GM23338 (cell line): ENCODE measurements around the gene COL4A2. TPM values are rescaled to one million over a fixed set of nuclear protein-coding genes. Genes with fewer than 3 reads are reported as not detected.

Experiments used
- ATAC-seq: fragments of 200-7000 bp; cut with Tn5 transposase; 3 replicates; pipeline ENCODE4 v1.9.1; 2020
- DNase-seq: peaks from one replicate; pipeline ENCODE4 v3.0.0-alpha.2; 2015; ENCODE audit warnings: low spot score
- H2AFZ ChIP-seq: fragments of 200-600 bp; sonication (generic); 2 replicates; pipeline ENCODE4 v1.8.0; 2016; ENCODE audit warnings: antibody characterized with exemption, mild to moderate bottlenecking, moderate library complexity
- H3F3A ChIP-seq: fragments of 200-600 bp; sonication (generic); replicated peaks from 2 replicates; pipeline ENCODE4 v1.8.0; 2017; ENCODE audit warnings: antibody characterized with exemption, mixed run types, low read depth
- H3K27ac ChIP-seq: fragments of 200-600 bp; sonication (generic); 2 replicates; pipeline ENCODE4 v1.6.1; 2016; ENCODE audit warnings: low read depth
- H3K27me3 ChIP-seq: fragments of 200-600 bp; sonication (generic); 2 replicates; pipeline ENCODE4 v1.8.0; 2016; ENCODE audit warnings: mild to moderate bottlenecking, mixed run types, moderate library complexity; ENCODE audit not compliant: insufficient read depth
- H3K36me3 ChIP-seq: fragments of 200-600 bp; sonication (generic); 2 replicates; pipeline ENCODE4 v1.8.0; 2016; ENCODE audit warnings: mild to moderate bottlenecking; ENCODE audit not compliant: insufficient read depth
- H3K4me1 ChIP-seq: fragments of 200-600 bp; sonication (generic); 2 replicates; pipeline ENCODE4 v1.8.0; 2016; ENCODE audit warnings: mild to moderate bottlenecking, moderate library complexity; ENCODE audit not compliant: insufficient read depth
- H3K4me2 ChIP-seq: fragments of 200-600 bp; sonication (generic); 2 replicates; pipeline ENCODE4 v1.7.1; 2017; ENCODE audit warnings: mixed run types
- H3K4me3 ChIP-seq: fragments of 200-600 bp; sonication (generic); 2 replicates; pipeline ENCODE4 v1.6.1; 2016; ENCODE audit warnings: mixed run types
- H3K79me2 ChIP-seq: fragments of 200-600 bp; sonication (generic); replicated peaks from 2 replicates; pipeline ENCODE4 v1.8.0; 2017; ENCODE audit warnings: mild to moderate bottlenecking; ENCODE audit not compliant: insufficient read depth
- H3K9me2 ChIP-seq: fragments of 200-600 bp; sonication (generic); 2 replicates; pipeline ENCODE4 v1.8.0; 2017; ENCODE audit not compliant: insufficient read depth
- H4K20me1 ChIP-seq: fragments of 200-600 bp; sonication (generic); replicated peaks from 2 replicates; pipeline ENCODE4 v1.8.0; 2017; ENCODE audit warnings: mild to moderate bottlenecking; ENCODE audit not compliant: insufficient read depth
- H3K27ac Mint-ChIP-seq: 2 replicates; pipeline ENCODE4 v1.8.0; 2020; ENCODE audit warnings: inconsistent platforms, mild to moderate bottlenecking, moderate library complexity, mixed read lengths
- H3K27me3 Mint-ChIP-seq: 3 replicates; pipeline ENCODE4 v1.8.0; 2022; ENCODE audit warnings: low read depth, mild to moderate bottlenecking, moderate library complexity, mixed read lengths, inconsistent platforms; ENCODE audit not compliant: insufficient read depth, poor library complexity
- H3K36me3 Mint-ChIP-seq: 3 replicates; pipeline ENCODE4 v1.8.0; 2021; ENCODE audit warnings: low read depth, mild to moderate bottlenecking, inconsistent platforms, moderate library complexity, mixed read lengths
- H3K4me1 Mint-ChIP-seq: 3 replicates; pipeline ENCODE4 v1.8.0; 2020; ENCODE audit warnings: mild to moderate bottlenecking, inconsistent platforms, mixed read lengths
- H3K4me3 Mint-ChIP-seq: 3 replicates; pipeline ENCODE4 v1.8.0; 2021; ENCODE audit warnings: moderate library complexity, mild to moderate bottlenecking, inconsistent platforms, mixed read lengths
- H3K9me3 Mint-ChIP-seq: 3 replicates; pipeline ENCODE4 v1.8.0; 2020; ENCODE audit warnings: moderate library complexity, mild to moderate bottlenecking, inconsistent platforms, mixed read lengths
- CREB1 ChIP-seq: fragments of 250-450 bp; sonication (Bioruptor Pico); IDR thresholded peaks from 2 replicates; pipeline ENCODE4 v1.5.0; 2020; ENCODE audit warnings: low read depth, mild to moderate bottlenecking, moderate library complexity
- ETS1 ChIP-seq: IDR thresholded peaks from 2 replicates; pipeline ENCODE4 v1.6.1; 2016; ENCODE audit warnings: antibody characterized with exemption
- EZH2 ChIP-seq: fragments of 200-600 bp; sonication (generic); IDR thresholded peaks from one replicate; pipeline ENCODE4 v1.8.0; 2017; ENCODE audit warnings: antibody characterized with exemption, mild to moderate bottlenecking, low read depth; ENCODE audit not compliant: unreplicated experiment
- EZH2phosphoT487 ChIP-seq: fragments of 200-600 bp; sonication (generic); IDR thresholded peaks from one replicate; pipeline ENCODE4 v1.8.1; 2018; ENCODE audit warnings: antibody characterized with exemption; ENCODE audit not compliant: unreplicated experiment
- JUNB ChIP-seq: IDR thresholded peaks from one replicate; pipeline ENCODE4 v1.6.1; 2016; ENCODE audit warnings: antibody characterized with exemption; ENCODE audit not compliant: unreplicated experiment
- NANOG ChIP-seq: IDR thresholded peaks from 2 replicates; pipeline ENCODE4 v1.6.1; 2016; ENCODE audit warnings: antibody characterized with exemption, borderline replicate concordance
- POLR2AphosphoS5 ChIP-seq: IDR thresholded peaks from 2 replicates; pipeline ENCODE4 v1.6.1; 2016; ENCODE audit warnings: antibody characterized with exemption, low read depth
- STAT1 ChIP-seq: IDR thresholded peaks from one replicate; pipeline ENCODE4 v1.6.1; 2016; ENCODE audit warnings: antibody characterized with exemption; ENCODE audit not compliant: unreplicated experiment
- ZNF114 ChIP-seq: fragments of 250-450 bp; sonication (Bioruptor Pico); IDR thresholded peaks from 2 replicates; pipeline ENCODE4 v1.5.0; 2020; ENCODE audit warnings: mild to moderate bottlenecking, moderate library complexity
- ZNF331 ChIP-seq: fragments of 250-450 bp; sonication (Bioruptor Pico); IDR thresholded peaks from 2 replicates; pipeline ENCODE4 v1.5.0; 2020; ENCODE audit warnings: low read depth, mild to moderate bottlenecking, moderate library complexity
- polyA plus RNA-seq: library from polyadenylated mRNA; unstranded; fragments of >200 nt; fragmentation: Nextera tagmentation; extraction: Ambion mirVana; gene quantifications from 2 replicates; pipeline ENCODE4 v1.2.1, GENCODE V29; 2016
- total RNA-seq: library from RNA; depleted of rRNA; stranded (reverse); fragments of >200 nt; shearing (Covaris generic); gene quantifications from 2 replicates; pipeline ENCODE4 v1.2.3, GENCODE V29; 2014
- TF ChIP-seq, protein P1 (sequence below), 2 experiments: fragments of 200-600 bp in 1 of 2; sonication (generic) in 1 of 2; conservative IDR thresholded peaks; 2 replicates each; pipeline versions ENCODE4 v1.5.1 to v1.6.1; 2016 to 2017; ENCODE audit warnings: antibody characterized with exemption in 2 of 2, low read depth in 2 of 2, mild to moderate bottlenecking in 2 of 2, moderate library complexity in 1 of 2
- TF ChIP-seq, protein P2 (sequence below): IDR thresholded peaks from one replicate; pipeline ENCODE4 v1.6.1; 2018; ENCODE audit warnings: antibody characterized with exemption; ENCODE audit not compliant: unreplicated experiment
- TF ChIP-seq, protein P3 (sequence below): fragments of 250-450 bp; sonication (Bioruptor Pico); IDR thresholded peaks from 2 replicates; pipeline ENCODE4 v1.5.0; 2020; ENCODE audit warnings: mild to moderate bottlenecking, moderate library complexity

The COL4A2 gene
- total and polyA plus RNA-seq, 2 experiments from 2014 or later = 37.4 to 131 TPM

GRCh38 chr13:110290826-110291225, 16.3 kb upstream of the COL4A2 start:
- no peaks in the 10 kb centered on the region; the same call in 2 of the 3 replicates for H3K9me3 Mint-ChIP-seq
- peaks cover 15% of the 10 kb centered on the region for H3K79me2 ChIP-seq
- no peak overlapping the region for H3K27ac Mint-ChIP-seq
- no peak overlapping the region for H3K4me2 ChIP-seq
- peaks cover 6% of the 10 kb centered on the region; the same call in 2 of the 3 replicates for H3K36me3 Mint-ChIP-seq
- H3K9me2 ChIP-seq = no peaks in the 10 kb centered on the region; the same call in 1 of the 2 replicates
- no peak overlapping the region for H3K27ac ChIP-seq
- no peaks in the 10 kb centered on the region for H3K27me3 ChIP-seq
- H3K4me1 ChIP-seq = no peaks in the 10 kb centered on the region
- H3K4me3 ChIP-seq = no peak overlapping the region
- H3K4me3 Mint-ChIP-seq = no peak overlapping the region
- H3F3A ChIP-seq = no peaks in the 10 kb centered on the region
- H2AFZ ChIP-seq = no peak overlapping the region
- no peak for TF ChIP-seq ETS1
- no peak for TF ChIP-seq EZH2
- no peak for TF ChIP-seq CREB1 (CRISPR knock-in tag)
- TF ChIP-seq JUNB = no peak
- TF ChIP-seq, protein P1, sequence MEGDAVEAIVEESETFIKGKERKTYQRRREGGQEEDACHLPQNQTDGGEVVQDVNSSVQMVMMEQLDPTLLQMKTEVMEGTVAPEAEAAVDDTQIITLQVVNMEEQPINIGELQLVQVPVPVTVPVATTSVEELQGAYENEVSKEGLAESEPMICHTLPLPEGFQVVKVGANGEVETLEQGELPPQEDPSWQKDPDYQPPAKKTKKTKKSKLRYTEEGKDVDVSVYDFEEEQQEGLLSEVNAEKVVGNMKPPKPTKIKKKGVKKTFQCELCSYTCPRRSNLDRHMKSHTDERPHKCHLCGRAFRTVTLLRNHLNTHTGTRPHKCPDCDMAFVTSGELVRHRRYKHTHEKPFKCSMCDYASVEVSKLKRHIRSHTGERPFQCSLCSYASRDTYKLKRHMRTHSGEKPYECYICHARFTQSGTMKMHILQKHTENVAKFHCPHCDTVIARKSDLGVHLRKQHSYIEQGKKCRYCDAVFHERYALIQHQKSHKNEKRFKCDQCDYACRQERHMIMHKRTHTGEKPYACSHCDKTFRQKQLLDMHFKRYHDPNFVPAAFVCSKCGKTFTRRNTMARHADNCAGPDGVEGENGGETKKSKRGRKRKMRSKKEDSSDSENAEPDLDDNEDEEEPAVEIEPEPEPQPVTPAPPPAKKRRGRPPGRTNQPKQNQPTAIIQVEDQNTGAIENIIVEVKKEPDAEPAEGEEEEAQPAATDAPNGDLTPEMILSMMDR (conservative IDR thresholded peaks at IDR 0.05; ENCODE audit: low read depth in 2 of 2) = no peak
- TF ChIP-seq ZNF114 (CRISPR knock-in tag) = no peak
- no peak for TF ChIP-seq NANOG
- no peak for TF ChIP-seq POLR2AphosphoS5
- no peak for TF ChIP-seq EZH2phosphoT487
- TF ChIP-seq STAT1 = no peak
- TF ChIP-seq, protein P2, sequence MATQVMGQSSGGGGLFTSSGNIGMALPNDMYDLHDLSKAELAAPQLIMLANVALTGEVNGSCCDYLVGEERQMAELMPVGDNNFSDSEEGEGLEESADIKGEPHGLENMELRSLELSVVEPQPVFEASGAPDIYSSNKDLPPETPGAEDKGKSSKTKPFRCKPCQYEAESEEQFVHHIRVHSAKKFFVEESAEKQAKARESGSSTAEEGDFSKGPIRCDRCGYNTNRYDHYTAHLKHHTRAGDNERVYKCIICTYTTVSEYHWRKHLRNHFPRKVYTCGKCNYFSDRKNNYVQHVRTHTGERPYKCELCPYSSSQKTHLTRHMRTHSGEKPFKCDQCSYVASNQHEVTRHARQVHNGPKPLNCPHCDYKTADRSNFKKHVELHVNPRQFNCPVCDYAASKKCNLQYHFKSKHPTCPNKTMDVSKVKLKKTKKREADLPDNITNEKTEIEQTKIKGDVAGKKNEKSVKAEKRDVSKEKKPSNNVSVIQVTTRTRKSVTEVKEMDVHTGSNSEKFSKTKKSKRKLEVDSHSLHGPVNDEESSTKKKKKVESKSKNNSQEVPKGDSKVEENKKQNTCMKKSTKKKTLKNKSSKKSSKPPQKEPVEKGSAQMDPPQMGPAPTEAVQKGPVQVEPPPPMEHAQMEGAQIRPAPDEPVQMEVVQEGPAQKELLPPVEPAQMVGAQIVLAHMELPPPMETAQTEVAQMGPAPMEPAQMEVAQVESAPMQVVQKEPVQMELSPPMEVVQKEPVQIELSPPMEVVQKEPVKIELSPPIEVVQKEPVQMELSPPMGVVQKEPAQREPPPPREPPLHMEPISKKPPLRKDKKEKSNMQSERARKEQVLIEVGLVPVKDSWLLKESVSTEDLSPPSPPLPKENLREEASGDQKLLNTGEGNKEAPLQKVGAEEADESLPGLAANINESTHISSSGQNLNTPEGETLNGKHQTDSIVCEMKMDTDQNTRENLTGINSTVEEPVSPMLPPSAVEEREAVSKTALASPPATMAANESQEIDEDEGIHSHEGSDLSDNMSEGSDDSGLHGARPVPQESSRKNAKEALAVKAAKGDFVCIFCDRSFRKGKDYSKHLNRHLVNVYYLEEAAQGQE = no peak
- no peak for TF ChIP-seq ZNF331 (CRISPR knock-in tag)
- TF ChIP-seq, protein P3, sequence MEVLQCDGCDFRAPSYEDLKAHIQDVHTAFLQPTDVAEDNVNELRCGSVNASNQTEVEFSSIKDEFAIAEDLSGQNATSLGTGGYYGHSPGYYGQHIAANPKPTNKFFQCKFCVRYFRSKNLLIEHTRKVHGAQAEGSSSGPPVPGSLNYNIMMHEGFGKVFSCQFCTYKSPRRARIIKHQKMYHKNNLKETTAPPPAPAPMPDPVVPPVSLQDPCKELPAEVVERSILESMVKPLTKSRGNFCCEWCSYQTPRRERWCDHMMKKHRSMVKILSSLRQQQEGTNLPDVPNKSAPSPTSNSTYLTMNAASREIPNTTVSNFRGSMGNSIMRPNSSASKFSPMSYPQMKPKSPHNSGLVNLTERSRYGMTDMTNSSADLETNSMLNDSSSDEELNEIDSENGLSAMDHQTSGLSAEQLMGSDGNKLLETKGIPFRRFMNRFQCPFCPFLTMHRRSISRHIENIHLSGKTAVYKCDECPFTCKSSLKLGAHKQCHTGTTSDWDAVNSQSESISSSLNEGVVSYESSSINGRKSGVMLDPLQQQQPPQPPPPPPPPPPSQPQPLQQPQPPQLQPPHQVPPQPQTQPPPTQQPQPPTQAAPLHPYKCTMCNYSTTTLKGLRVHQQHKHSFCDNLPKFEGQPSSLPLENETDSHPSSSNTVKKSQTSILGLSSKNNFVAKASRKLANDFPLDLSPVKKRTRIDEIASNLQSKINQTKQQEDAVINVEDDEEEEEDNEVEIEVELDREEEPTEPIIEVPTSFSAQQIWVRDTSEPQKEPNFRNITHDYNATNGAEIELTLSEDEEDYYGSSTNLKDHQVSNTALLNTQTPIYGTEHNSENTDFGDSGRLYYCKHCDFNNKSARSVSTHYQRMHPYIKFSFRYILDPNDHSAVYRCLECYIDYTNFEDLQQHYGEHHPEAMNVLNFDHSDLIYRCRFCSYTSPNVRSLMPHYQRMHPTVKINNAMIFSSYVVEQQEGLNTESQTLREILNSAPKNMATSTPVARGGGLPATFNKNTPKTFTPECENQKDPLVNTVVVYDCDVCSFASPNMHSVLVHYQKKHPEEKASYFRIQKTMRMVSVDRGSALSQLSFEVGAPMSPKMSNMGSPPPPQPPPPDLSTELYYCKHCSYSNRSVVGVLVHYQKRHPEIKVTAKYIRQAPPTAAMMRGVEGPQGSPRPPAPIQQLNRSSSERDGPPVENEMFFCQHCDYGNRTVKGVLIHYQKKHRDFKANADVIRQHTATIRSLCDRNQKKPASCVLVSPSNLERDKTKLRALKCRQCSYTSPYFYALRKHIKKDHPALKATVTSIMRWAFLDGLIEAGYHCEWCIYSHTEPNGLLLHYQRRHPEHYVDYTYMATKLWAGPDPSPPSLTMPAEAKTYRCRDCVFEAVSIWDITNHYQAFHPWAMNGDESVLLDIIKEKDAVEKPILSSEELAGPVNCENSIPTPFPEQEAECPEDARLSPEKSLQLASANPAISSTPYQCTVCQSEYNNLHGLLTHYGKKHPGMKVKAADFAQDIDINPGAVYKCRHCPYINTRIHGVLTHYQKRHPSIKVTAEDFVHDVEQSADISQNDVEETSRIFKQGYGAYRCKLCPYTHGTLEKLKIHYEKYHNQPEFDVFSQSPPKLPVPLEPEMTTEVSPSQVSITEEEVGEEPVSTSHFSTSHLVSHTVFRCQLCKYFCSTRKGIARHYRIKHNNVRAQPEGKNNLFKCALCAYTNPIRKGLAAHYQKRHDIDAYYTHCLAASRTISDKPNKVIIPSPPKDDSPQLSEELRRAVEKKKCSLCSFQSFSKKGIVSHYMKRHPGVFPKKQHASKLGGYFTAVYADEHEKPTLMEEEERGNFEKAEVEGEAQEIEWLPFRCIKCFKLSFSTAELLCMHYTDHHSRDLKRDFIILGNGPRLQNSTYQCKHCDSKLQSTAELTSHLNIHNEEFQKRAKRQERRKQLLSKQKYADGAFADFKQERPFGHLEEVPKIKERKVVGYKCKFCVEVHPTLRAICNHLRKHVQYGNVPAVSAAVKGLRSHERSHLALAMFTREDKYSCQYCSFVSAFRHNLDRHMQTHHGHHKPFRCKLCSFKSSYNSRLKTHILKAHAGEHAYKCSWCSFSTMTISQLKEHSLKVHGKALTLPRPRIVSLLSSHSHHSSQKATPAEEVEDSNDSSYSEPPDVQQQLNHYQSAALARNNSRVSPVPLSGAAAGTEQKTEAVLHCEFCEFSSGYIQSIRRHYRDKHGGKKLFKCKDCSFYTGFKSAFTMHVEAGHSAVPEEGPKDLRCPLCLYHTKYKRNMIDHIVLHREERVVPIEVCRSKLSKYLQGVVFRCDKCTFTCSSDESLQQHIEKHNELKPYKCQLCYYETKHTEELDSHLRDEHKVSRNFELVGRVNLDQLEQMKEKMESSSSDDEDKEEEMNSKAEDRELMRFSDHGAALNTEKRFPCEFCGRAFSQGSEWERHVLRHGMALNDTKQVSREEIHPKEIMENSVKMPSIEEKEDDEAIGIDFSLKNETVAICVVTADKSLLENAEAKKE (CRISPR knock-in tag) = no peak
- DNase-seq (no peak), ATAC-seq (no peak)
- no peaks in the 10 kb centered on the region for H3K36me3 ChIP-seq
- peaks cover 3% of the 10 kb centered on the region; the same call in 1 of the 3 replicates for H3K4me1 Mint-ChIP-seq
- H4K20me1 ChIP-seq = no peaks in the 10 kb centered on the region; the same call in 1 of the 2 replicates
- peaks cover 8% of the 10 kb centered on the region for H3K27me3 Mint-ChIP-seq
